ENCODE measurements around the gene SLC16A5.

SLC16A5 gene

DNA sequence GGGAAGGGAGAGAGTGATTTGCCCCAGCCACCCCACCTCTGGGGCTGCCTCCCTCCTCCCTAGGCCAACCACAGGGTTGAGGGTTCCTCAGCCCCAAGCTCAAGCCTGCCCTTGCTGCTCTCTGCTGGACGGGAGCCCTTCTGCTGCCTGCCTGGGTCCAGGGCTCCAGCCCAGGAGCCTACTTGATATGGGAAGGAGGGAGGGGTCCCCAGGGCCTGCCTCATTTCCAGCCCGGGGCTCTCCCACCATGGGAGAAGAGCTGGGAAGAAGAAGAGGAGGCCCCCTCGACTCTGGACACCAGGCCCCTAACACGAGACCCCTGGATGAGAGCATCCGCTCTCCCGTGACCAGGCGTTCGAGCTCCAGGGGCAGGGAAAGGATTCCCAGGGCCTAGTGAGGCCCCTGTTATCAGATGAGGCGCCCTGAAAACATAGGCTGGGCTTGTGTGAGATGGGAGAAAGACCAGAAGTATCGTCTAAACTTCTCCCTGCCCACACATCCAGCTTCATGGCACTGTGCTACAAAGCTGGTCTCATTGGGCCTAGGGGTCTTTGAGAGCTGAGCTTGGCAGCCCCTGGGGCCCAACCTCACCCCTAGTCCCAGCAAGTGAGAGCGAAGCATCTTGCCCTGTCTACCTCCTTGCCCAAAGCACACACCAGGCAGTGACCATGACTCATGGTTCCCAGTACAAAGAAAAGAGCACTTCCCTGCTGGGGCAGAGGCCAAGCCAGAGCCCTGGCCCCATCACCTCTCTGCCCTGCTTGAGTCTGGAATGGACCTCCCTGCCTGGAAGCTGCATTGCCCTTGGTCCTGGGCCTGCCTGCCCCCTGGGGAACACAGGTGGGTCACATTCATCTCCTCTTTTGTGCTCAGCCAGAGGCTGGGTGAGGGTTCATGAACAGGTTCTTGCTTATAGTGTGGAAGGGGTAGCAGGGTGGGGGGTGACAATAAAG is 987 bp downstream of the SLC16A5 start:
- DNase-seq, result no peak

DNA sequence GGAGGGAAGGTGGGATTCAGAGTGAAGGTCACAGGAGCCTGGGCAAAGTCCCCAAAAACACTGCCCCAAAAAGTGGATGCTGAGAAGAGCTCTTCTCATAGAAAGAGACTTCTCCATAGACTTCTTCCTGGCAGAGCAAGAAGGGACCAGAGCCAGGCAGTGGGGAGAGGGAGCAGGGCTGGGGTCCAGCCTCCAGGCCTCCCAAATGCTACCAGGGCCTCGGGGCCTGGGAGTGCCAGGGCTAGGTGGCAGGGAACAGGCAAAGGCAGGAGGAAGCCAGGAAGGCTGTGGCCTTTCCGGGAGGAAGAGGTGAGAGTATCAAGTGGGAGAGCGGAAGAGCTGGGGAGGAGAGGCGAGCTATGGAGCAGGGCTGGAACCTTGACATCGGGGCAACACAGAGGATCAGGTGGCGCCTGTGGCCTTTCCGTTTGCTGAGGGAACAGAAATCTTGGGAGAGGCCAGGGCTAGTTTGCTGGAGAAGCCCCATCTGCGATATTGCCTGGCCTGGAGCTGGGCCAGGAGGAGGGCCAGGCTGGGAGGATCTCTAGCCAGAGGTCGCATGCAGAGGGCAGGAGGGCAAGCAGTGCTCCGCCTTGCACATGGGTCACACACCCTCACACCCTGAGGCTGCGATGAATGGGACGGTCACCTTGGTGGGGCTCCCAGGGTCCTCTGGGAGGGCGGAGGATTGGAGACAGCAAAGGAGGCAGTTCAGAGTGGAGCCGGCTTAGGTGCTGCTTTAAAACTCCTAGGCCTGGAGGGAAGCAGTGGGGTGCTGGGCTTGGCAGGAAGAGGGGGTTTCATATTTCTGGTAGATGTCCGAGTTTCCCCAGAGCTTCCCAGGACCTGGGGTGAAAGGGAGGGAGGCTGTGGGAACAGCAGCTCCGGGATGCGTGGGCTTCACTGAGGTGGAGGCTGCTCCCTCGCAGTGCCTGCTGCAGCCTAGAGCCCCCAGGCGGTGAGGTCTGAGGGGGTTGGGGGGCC is 3.4 kb downstream of the SLC16A5 start:
- DNase-seq, result no peak

DNA sequence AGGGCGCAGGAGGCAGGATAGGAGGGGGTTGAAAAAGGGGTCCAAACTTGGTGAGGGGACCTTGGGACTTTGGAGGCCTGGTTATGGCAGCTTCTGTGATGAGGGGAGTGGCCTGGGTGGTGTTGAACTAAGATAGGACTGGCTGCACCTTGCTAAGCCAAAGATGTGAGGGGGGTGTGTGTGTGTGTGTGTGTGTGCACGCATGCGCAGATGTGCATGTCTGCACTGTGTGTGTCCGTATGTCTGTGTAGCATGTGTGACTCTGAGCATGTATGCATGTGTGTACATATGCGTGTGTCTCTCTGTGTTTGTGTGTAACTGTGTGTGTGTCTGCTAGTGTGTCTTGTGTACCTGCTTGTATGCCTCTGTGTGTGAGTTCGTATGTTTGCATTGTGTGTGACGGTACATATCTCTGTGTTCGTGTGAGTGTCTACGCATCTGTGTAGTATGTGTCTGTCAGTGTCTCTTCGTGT is 4.1 kb downstream of the SLC16A5 start:
- DNase-seq, result no peak

DNA sequence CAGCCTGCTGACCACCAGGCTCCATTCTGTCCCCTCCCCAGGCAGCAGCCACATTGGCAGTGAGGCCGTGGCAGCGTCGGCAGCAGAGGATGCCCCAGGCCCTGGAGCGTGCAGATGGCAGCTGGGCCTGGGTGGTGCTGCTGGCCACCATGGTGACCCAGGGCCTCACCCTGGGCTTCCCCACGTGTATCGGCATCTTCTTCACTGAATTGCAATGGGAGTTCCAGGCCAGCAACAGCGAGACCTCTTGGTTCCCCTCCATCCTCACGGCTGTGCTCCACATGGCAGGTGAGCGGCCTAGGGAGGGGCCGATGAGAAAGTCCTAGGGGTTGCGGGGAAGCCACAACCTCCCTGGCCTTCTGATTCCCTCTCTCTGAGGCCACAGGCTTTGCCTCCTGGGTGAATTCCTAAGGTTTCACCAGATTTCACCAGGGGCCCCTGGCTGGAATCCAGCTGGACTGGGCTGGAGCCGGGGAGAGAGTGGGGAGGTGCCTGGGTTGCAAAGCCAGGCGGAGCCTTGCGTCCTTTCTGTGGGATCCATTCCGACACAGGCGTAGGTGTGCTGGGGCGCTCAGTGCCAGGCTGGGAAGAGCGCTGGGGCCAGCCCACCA is 5.9 kb downstream of the SLC16A5 start:
- no peak for DNase-seq

DNA sequence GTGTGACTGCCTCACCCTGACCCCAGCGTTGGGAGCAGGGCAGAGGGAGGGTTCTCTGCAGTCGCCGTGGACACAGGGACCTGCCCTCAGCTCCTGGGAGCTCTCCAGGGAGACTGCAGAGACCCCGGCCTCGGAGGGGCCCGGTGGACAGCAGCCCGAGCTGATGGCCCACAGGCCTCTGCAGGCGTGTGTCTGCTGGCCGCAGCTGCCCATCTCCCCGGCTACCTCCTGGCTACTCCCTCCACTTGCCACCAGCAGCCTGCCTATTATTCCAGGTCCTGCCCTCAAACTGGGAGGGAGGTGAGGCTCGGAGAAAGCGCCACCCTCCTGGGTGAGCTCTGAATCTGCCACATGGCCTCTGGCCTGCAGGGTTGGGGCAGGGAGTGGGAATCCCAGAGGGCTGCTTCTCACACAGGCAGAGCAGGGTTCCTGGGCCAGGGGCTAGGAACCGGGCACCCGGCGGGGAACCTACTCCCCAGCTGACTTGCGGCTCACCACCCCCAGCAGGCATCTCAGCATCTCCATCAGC is 7.2 kb downstream of the SLC16A5 start:
- no peak for DNase-seq

DNA sequence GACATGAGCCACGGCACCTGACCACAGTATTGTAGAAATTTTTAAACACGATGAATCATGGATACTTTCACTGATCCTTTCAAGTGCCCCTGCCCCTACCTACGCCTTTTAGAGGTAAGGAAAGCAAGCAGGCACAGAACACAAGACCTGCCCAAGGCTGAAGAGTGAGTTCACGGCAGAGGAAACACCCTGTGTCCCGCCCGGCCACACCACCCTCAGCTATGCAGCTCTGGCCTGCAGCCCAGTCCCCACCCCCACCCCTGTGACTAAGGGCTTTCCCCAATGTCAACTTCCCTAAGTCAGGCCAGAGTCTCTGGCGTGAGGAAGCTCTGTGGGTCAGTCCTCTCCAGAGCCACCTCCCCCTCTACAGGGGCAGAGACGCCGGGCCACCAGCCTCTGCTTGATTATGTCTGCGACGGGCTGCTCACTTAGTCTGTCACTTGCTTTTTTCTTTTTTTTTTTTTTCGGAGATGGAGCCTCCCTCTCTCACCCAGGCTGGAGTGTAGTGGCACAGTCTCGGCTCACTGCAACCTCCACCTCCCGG is 8.4 kb downstream of the SLC16A5 start:
- DNase-seq, result no peak

DNA sequence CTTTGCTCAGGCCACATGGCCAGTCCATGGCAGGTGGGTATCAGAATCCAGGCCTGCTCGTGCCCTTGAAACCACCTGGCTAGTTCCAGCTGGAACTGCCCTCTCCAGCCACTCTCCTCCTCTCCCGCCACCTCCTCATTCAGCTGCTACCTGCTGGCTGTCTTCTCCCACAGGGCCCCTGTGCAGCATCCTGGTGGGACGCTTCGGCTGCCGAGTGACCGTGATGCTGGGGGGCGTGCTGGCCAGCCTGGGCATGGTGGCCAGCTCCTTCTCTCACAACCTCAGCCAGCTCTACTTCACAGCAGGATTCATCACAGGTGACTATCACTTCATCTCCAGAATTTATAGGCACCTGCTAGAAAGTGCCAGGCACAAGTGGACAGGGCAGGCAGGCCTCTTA is 10.1 kb downstream of the SLC16A5 start:
- no peak for DNase-seq

DNA sequence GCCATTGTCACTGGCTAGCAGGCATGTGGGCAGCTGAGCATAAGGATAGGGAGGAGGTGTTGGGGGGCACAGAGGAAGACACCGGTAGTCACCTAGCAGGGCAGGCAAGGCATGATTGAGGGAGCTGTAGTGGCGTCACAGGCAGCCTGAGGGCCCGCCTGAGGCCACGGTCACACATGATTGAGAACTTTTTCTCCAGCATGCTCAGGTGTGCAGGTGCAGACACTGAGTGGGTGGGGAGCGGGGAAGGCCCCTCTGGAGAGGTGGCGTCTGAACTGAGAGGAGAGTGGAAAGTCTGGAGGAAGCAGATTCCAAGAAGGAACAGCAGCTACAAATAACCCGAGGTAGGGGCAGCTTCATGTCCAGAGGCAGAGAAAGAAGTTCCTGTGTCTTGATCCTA is 11.1 kb downstream of the SLC16A5 start:
- DNase-seq, result no peak

DNA sequence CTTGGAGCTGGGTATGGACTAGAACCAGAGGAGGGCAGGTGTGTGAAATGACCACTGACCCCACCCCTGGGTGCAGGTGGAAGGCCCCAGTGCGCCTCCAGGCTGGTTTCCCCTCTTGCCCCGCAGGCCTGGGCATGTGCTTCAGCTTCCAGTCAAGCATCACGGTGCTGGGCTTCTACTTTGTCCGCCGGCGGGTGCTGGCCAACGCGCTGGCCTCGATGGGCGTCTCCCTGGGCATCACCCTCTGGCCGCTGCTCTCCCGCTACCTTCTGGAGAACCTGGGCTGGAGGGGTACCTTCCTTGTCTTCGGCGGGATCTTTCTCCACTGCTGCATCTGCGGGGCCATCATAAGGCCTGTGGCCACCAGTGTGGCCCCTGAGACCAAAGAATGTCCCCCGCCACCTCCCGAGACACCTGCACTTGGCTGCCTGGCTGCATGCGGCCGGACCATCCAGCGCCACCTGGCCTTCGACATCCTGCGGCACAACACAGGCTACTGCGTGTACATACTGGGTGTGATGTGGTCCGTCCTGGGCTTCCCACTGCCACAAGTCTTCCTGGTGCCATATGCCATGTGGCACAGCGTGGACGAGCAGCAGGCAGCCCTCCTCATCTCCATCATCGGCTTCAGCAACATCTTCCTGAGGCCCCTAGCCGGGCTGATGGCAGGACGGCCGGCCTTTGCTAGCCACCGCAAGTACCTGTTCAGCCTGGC is 12.3 kb downstream of the SLC16A5 start:
- DNase-seq, result no peak

DNA sequence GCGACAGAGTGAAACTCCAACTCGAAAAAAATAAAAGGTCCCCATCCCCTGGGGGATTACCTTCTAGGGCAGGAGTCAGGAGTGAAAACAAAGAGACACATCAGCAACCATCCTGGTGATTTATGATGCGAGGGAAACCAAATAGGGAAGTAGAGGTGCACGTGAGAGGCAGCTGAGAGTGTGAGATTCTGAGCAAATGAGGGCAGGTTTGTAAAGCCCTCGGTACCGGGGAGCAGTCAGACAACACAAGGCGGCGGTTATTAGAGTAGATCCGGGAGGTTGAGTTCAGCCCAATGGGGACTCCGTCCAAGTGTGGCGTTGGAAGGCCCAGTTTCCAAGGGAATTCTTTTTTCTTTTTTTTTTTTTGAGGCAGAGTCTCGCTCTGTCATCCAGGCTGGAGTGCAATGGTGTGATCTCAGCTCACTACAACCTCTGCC is 14.6 kb downstream of the SLC16A5 start:
- no peak for DNase-seq

DNA sequence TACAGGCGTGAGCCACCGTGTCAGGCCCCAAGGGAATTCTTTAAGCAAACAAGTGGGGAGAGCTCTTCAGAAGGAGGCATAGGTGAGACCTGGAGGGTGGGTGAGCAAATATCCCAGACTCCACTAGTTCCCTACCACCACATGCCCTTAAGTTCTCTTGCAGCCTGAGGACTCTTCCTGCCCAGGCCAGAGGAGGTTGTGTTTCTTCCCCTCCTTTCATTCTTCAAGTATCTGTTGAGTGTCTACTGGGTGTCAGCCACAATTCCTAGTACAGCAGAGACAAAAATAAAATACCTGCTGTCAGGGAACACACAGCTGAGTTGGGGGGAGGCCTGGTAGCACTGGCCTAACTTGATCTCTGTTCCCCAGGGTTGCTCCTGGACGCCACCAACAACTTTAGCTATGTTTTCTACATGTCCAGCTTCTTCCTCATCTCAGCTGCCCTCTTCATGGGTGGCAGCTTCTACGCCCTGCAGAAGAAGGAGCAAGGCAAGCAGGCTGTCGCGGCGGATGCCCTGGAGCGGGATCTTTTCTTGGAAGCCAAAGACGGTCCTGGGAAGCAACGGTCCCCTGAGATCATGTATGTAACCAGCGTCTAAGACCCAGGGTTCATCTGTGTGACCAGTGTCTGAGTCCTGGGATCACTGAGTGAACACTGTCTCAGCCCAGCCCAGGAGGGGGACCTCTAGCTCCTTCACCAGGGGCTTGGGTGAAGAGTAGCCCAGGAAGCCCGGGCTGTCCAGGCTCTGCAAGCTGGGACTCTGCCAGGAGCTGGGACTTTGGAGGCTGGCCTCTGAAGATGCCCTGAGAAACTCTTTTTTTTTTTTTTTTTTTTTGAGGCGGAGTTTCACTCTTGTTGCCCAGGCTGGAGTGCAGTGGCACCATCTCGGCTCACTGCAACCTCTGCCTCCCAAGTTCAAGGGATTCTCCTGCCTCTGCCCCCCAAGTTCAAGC is 16.1 kb downstream of the SLC16A5 start:
- no peak for DNase-seq

DNA sequence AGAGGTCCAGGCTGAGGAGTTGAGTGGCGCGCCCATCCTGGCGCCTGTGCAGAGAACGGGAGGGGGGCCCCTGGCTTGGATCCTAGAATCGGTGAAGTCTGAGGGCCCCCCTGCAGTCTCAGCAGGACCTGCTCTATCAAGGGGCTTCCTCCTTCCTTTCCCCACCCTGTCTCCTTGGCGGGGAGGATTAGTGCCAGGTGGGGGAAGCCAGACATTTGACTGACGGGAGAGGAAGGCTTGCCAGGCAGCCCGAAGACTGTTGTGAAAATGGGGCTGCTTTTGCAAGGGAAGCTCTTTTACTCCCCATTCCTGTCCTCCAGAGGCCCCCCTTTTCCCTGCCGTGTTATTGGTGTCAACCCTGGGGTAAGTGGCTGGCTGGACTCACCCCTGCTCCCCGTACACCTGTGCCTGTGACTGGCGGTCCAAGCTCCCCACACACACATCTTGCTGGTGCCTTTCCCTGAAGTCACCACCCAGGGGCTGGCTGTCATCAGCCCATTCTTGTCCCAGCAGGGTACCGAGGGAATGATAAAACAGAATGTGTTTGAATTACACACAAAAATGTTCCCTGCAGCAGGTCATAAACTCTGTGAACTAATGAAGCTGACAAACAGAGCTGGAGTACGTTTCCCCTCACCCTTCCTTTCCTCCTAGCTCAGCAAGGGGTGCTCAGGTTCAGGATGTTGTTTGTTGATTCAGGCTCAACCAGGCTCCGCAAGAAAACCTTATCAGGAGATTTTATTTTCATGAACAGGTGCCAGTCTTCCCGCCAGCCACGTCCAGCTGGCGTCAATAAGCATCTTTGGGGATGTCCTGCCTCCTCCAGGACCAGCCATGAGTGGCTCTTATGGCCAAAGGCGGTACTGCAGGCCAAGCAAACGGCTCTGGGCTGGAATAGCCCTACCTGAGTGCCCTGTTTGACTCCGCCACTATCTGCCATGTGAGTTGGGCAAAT is 17.6 kb downstream of the SLC16A5 start:
- DNase-seq, result no peak

DNA sequence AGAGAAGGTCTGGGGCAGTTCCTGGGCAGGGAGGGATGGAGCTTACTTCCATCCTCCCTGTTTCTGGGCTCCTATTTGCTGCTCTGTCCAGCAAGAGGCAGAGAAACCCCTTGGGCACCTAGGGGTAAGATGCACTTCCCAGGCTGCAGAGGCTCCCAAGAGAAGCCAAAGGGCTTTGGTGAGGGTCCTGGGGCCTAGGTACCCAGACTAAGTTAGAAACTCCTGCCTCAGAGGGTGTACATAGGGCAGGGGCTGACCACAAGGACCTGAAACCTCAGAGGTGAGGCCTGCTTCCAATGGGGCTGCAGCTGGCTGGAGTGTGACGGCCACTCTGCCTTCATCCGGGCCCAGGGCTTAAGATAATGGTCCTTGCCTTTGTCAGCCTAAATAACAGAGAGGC is 20.4 kb downstream of the SLC16A5 start:
- no peak for DNase-seq

DNA sequence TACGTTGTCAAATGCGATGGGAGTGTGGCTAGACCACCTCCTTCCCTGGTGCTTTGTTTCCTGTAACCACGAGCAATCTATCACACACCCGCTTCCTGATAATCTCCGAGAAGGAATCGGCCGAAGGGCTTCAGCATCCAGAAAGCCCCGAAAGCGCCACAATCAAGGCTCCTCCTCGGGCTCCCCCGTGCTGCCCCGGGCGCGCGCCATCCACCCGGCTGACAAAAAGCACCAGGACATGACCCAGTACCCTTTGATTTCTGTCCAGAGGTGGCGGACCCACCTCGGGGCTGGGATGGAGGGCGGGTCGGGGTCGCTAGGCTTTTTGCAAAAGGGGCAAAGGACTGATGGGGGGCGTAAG is 21.3 kb downstream of the SLC16A5 start:
- DNase-seq, result no peak

DNA sequence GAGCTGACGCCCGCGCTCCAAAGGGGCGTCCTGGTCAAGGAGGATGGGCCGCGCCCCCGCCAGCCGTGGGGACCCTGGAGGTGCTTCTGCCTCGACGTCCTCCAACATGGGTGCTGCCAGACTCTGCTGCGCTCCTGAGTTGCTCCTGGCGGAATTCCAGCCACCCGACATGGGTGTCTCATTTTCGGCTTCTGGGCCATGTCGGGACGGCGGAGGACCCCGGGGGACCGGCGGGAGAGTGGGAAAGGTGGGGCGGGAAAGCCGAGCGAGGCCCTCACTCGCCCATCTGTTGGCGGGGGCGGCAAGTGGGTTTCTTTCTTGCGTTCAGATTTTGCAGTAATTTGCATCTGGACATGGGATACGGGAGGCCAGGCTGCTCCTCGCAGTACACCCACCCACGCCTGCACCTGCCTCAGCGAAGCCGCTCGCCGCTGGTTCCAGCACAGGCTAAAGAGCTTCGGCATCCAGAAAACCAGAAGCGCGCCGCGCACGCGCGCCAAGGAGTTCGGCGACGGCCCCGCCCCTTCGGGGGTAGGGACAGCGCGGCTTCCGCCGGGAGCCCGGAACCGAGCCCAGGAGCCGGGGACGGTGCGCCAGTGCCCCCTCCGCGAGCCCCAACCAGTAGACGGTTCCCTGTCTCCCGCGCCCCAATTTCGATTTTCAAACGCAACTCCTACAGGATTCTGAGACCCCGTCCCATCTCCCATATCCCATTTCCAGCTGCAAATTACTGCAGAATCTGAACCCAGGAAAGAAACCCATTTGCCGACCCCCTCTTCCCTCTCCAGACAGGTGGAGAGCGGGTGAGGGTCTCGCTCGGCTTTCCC is 21.9 kb downstream of the SLC16A5 start, which contains the start of gene ARMC7:
Gene ARMC7 (plus strand): TSS at position 563 of the 827 bp plus-strand sequence. CDS start 320 bp downstream, outside the sequence.
- peak; percentile 90 for DNase-seq

DNA sequence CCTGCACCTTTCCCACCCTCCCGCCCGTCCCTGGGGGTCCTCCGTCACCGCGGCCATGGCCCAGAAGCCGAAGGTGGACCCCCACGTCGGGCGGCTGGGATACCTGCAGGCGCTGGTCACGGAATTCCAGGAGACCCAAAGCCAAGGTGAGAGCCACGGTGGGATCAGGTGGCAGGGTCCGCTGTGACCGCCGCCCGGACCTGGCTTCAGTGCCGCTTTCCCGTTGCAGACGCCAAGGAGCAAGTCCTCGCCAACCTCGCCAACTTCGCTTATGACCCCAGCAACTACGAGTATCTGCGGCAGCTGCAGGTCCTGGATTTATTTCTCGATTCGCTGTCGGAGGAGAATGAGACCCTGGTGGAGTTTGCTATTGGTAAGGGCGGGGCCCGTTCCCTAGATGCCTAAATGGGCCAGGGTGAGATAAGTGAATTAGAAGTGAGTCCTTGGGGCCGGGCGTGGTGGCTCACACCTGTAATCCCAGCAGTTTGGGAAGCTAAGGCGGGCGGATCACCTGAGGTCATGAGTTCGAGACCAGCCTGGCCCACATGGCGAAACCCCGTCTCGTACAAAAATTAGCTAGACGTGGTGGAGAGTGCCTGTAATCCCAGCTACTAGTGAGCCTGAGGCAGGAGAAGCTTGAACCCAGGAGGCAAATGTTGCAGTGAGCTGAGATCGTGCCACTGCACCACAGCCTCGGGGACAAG is 22.6 kb downstream of the SLC16A5 start:
- no peak for DNase-seq

DNA sequence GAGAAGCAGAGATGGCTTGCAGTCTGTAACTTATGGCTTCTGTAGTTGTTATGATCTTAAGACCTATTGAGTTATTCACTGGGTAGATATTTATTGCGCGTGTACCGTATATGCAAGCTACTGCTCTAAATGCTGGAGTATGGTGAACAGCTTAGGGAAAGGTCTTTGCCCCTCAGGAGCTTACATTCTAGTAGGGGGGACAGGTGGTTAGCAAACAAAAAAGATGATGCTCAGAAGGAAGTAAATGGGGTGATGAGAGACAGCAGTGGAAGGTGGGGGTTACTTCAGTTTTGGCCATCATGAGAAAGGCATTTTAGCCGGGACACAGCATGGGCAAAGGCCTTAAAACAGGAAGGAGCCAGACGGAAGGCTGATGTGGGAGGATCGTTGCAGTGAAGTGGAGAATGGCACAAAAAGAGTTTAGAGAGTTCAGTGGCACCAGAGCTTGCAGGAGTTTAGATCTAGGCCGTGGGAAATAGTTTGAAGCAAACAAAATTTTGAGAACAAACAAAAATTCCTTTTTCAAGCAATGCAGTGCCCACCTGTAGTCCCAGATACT is 24.1 kb downstream of the SLC16A5 start:
- no peak for DNase-seq

Data from activated gamma-delta T cell treated with Interleukin-2 at 50 U/mL for 16 hours (primary cell).